GM20000 (cell line): ENCODE measurements around the gene DNAJC12.

ENCODE experiments used
- DNase-seq: peaks from one replicate; pipeline ENCODE4 v3.0.0; 2012; ENCODE audit warnings: low spot score
- CTCF ChIP-seq: IDR thresholded peaks from 2 replicates; pipeline ENCODE4 v1.5.1; 2012; ENCODE audit warnings: mild to moderate bottlenecking, control low read depth; ENCODE audit errors: extremely low read depth, missing control alignments

Gene DNAJC12

GRCh38 chr10:67801118-67801517 lies 36.9 kb downstream of the DNAJC12 start:
- TF ChIP-seq CTCF = no peak

GRCh38 chr10:67794909-67795460 lies 43.0 kb downstream of the DNAJC12 start:
- no peak for TF ChIP-seq CTCF
- no peak for DNase-seq

More at GRCh38 chr10:67801118-67801517, 36.9 kb downstream of the DNAJC12 start:
- DNase-seq = no peak

GRCh38 chr10:67794256-67794655 lies 43.7 kb downstream of the DNAJC12 start:
- no peak for TF ChIP-seq CTCF
- no peak for DNase-seq

GRCh38 chr10:67793313-67793712 lies 44.7 kb downstream of the DNAJC12 start:
- no peak for TF ChIP-seq CTCF
- no peak for DNase-seq

- DNase-seq = no peak
- no peak for TF ChIP-seq CTCF
These were observed 45.3 kb downstream of the DNAJC12 start for GRCh38 chr10:67792653-67793052.

- no peak for DNase-seq
These were observed 47.2 kb downstream of the DNAJC12 start for GRCh38 chr10:67790534-67791408.

More at GRCh38 chr10:67790534-67791408, 47.2 kb downstream of the DNAJC12 start:
- no peak for TF ChIP-seq CTCF
